HG03025 (cell line): ENCODE data around the gene MT3.

Source experiments
- ATAC-seq: cut with Tn5 transposase; IDR thresholded peaks from one replicate; pipeline ENCODE4 v1.9.1; 2021; ENCODE audit warnings: mild to moderate bottlenecking, moderate library complexity; ENCODE audit not compliant: unreplicated experiment, low FRiP score

MT3 gene

GRCh38 chr16:56589141-56590039, at the start of gene MT3:
Gene MT3, plus strand, starts transcription at chr16:56589528. Its CDS starts 63 bp downstream, at chr16:56589591.
- no peak for ATAC-seq

DNA sequence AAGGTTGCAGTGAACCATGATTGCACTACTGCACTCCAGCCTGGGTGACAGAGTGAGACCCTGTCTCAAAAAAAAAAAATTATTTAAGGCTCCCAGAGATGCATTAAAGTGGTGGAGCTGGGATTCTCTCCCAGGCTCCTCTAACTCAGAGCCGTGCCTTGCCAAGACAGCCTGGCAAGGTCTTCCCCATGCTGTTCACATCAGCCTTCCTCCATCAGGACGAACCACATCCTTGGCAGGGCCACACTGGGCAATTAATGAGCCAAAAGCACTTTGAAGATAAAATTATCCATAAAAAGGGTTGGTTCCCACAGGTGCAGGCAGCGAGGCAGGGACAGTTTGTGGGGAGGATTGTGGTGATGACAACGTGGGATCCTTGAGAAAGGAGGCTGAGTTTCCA, 49.7 kb upstream of the MT3 start:
- ATAC-seq: no peak

GRCh38 chr16:56542039-56542438, 47.3 kb upstream of the MT3 start:
- ATAC-seq: no peak

DNA sequence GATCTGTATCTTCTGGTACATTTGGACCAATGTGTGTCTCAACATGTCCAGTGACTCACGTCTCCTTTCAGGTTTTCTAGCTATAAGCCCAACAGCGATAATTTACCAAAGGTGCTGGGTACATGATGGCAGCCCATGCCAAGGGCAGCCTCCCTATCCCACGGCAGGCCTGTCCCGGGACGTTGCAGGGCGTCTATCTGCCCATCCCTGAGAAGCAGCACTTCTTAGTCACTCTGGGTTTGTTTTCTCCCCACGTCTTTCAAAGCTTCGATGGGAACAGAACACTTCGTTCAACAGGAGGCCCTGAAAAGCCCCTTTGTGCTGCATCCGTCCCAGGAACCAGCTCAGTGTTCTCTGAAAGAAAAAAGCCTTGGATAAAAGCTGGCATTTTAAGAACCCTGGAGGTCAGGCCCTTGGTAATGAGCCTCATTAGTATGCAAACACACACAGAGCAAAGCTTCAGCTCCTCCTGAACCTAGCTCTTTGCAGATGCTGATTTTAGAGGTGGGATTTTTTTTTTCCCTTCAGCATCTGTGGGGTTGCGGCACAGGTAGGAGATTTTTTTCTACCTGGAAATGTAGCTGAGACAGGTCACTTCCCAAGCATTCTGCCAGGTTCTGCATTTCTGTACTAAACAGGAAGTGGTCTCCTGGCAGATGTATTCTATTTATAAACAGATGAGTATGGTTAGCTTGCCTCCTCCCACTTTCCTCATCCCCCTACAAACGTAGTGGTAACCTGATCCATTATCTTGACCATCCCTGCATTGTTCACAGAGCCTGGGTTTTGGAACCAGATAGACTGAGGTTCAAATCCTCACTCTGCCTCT, 42.0 kb upstream of the MT3 start:
- no peak for ATAC-seq

- ATAC-seq: no peak
Observed at GRCh38 chr16:56547949-56548567, 41.3 kb upstream of the MT3 start.

- ATAC-seq: no peak
Observed at GRCh38 chr16:56549161-56549560, 40.2 kb upstream of the MT3 start.

- ATAC-seq: no peak
Observed at GRCh38 chr16:56549744-56550385, 39.5 kb upstream of the MT3 start.

GRCh38 chr16:56551796-56552738, 37.3 kb upstream of the MT3 start:
- no peak for ATAC-seq

DNA sequence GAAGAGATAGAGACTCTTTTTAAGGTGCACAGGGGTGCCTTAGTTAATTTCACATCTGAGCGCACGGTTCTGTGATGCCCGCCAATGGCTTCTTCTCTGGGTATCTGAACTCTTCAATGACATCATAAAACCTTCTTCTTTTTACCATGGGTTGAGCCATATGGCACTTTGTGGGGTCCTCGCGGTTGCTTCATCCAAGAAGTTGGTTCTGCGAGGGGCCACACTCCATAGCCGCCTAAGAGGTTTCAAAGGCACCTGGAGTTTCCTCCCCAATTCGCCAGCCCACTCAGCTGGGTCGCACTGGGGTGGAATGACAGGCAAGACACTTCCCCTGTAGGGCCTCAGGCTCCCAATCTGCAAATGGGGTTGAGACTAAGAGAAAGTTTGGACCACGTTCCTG, 34.9 kb upstream of the MT3 start:
- ATAC-seq: no peak

DNA sequence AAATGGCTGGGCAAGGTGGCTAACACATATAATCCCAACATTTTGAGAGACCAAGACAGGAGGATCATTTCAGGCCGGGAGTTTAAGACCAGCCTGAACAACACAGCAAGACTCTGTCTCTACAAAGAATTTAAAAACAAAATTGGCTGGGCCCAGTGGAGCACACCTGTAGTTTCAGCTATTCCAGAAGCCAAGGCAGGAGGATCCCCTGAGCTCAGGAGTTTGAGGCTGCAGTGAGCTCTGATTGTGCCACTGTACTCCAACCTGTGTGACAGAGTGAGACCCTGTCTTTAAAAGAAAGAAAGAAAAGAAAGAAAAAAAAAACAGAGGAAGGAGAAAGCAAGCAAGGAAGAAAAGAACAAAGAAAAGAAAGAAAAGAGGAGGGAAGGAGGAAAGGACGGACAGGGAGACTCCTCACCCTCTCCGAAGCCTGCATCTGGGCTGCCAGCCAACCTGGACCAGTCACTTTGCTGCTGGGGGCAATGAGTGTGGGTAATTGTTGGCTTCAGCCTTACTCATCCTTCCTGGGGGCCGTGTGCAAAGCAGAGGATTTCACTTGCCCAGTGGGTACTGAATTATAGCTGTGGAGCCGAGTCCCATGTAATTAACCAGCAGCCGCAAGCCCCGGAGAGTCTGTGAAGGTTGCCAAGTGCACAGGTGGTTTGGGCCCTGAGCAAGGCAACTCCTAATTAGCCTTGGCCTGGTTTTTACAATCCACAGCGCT, 31.1 kb upstream of the MT3 start:
- ATAC-seq: no peak

- ATAC-seq: no peak
Observed at GRCh38 chr16:56559109-56559508, 30.2 kb upstream of the MT3 start.

DNA sequence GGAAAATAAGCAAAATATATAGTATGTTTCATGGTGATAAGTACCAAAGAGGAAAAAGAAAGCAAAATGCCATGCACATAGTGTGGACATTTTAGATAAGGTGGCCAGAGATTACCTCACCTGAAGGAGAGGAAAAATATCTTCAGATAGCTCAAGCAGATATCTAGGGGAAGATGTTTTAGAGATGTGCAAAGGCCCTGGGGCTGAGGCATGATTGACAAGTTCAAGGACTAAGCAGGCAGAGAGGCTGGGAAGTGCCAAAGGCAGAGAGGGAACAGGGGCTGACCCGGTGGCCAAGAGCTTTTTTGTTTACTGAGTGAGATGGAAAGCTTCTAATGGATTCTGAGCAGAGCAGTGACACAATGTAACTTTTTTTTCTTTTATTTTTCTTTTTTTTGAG, 28.9 kb upstream of the MT3 start:
- no peak for ATAC-seq

GRCh38 chr16:56561126-56561525, 28.2 kb upstream of the MT3 start:
- no peak for ATAC-seq

DNA sequence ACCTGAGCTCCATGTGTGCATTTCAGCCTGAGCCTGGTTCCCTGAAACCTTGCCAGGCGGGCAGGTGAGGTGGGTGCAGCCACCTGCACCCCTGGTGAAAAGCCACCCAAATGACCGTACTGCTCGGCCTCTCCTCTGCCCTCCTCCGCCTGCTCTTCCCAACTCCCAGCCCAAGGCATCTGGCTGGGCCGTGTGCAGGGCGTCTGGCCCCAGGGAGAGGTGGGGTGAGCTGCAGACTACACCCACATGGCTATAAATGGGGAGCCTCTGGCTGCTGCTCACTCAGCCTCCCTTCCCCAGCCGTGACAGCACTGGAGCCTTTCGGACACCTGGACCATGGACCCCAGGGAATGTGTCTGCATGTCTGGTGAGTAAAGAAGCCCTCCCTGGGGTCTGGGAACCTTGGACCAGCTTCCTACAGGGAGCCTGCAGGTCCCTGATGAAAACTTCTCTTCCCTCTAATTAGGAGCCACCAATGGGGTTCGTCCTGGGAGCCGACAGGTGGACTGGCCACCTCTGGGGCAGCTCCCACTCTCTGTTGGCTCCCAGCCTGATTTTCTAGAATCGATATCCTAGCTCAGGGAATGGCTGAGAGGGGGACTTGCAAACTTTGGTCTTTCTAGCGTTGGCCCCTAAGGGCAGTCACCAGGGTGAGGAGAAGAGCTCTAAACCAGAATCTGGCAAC, 24.4 kb upstream of the MT3 start, which contains the start of gene MT4:
MT4 (plus strand) TSS at position 281 of the 685 bp plus-strand sequence; CDS start at position 337, 56 bp downstream.
- no peak for ATAC-seq

- no peak for ATAC-seq
Observed at GRCh38 chr16:56569971-56570370, 19.4 kb upstream of the MT3 start.

DNA sequence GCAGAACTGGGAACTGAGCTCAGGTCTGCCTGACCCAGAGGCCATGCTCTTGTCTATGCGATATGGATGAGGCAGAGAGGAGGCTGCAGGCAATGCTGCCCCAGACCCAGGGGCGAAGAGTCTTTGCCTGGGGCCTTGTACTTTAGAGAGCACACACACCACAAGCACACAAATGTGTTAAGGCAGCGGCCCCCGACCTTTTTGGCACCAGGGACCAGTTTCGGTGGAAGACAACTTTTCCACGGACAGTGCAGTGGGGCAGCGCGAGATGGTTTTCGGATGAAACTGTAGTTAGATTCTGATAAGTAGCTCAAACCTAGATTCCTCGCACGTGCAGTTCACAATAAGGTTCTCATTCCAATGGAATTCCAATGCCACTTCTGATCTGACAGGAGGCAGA, 17.8 kb upstream of the MT3 start:
- no peak for ATAC-seq

GRCh38 chr16:56574625-56575024, 14.7 kb upstream of the MT3 start:
- ATAC-seq: no peak

DNA sequence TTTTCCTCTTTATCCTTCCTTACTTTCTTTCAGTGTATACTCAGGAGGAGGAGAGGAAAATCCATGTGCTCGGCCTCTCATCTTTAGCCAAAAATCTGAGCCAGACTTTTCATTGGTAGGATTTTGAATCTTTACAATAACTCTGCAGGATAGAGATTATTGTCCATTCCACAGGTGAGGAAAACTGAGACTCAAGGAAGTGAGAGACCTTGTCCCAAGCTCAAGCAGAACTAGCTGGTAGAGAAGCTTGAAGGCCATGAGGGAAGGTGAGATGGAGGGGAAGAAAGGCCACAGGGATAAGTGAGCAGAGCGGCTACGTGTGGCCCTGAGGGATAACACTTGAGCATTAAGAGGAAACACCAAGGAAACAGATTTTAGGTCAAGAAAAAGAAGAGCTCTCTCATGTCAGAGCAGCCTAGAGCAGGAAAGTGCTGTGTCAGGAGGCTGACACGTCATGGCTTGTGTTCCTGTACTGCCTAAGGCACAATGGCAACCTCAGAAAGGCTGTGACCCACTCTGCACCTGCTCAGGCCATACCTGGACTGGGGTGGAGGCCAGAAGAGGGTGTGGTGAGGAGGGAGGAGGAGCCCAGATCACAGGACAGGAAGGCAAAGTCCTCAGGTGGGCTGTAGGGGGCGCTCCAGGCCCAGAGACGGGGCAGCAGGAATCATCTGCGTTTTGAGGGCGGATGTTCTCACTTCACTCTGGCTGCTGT, 12.6 kb upstream of the MT3 start:
- ATAC-seq: no peak
